ENCODE data around the gene TRAM2. TPM values are rescaled to one million over a fixed set of nuclear protein-coding genes. Genes with fewer than 3 reads are reported as not detected.

The TRAM2 gene
- total and polyA plus RNA-seq, 9 of the 15 experiments (the other 6 are each of a cell fraction or from before 2014, with no cell fraction given): 2.6 to 13.3 (median 8.9) TPM

GRCh38 chr6:52539607-52540006, 37.3 kb downstream of the TRAM2 start (continued):
- TF ChIP-seq REST (IDR thresholded peaks at IDR 0.05; ENCODE audit: borderline replicate concordance) (peak; percentile 58), REST (CRISPR knock-in tag; IDR thresholded peaks at IDR 0.05; ENCODE audit: low read depth) (no peak), CBX2 (IDR thresholded peaks at IDR 0.05; ENCODE audit: insufficient read depth, low read length, poor library complexity, severe bottlenecking) (no peak), SMAD2 (IDR thresholded peaks at IDR 0.05; ENCODE audit: low read depth, low read length) (no peak), KLF6 (CRISPR knock-in tag; IDR thresholded peaks at IDR 0.05; ENCODE audit: borderline replicate concordance) (no peak), TAF15 (IDR thresholded peaks at IDR 0.05; ENCODE audit: low read depth, low read length) (no peak), RAD21 (CRISPR knock-in tag; conservative IDR thresholded peaks at IDR 0.05 in 1 of 2, IDR thresholded peaks at IDR 0.05 in 1 of 2) (peak in 1 of 2 experiments; percentile 1; a peak in 1 of 4 replicates), TEAD2 (tag; IDR thresholded peaks at IDR 0.05) (no peak), RBM17 (IDR thresholded peaks at IDR 0.05; ENCODE audit: borderline replicate concordance, low read depth, low read length) (no peak), TCFL5 (CRISPR knock-in tag; conservative IDR thresholded peaks at IDR 0.05) (no peak), POLR2A (conservative IDR thresholded peaks at IDR 0.05) (no peak), MYC (IDR thresholded peaks at IDR 0.05; ENCODE audit: low read depth, low read length) (no peak), MYC (CRISPR knock-in tag; IDR thresholded peaks at IDR 0.05; ENCODE audit: borderline replicate concordance, low read depth) (no peak), ZNF395 (CRISPR knock-in tag; IDR thresholded peaks at IDR 0.05) (no peak), MLLT1 (IDR thresholded peaks at IDR 0.05) (peak in 1 of 2 experiments; percentile 99; a peak in 2 of 4 replicates), ZNF134 (CRISPR knock-in tag; conservative IDR thresholded peaks at IDR 0.05) (no peak), L3MBTL2 (IDR thresholded peaks at IDR 0.05) (0 out of 2 replicates have a peak, but pooled peaks have one; percentile 21), MEIS2 (IDR thresholded peaks at IDR 0.05; ENCODE audit: partially characterized antibody) (peak; percentile 43), TRIM24 (IDR thresholded peaks at IDR 0.05) (no peak), ZKSCAN3 (CRISPR knock-in tag; IDR thresholded peaks at IDR 0.05) (no peak)
